Measurements from ENCODE around the gene RAB7A. TPM values are rescaled to one million over a fixed set of nuclear protein-coding genes. Genes with fewer than 3 reads are reported as not detected.

Gene RAB7A
- total and polyA plus RNA-seq, 2 experiments from 2014 or later: 89.8 to 156 TPM

- Histone ChIP-seq H3K4me1 (ENCODE audit: insufficient read depth) (peaks cover 35% of the 10 kb centered on the region), H3K4me2 (peak overlapping the region; percentile 50; the same call in 1 of the 2 replicates), H3F3A (replicated peaks; ENCODE audit: low read depth) (no peaks in the 10 kb centered on the region), H3K79me2 (replicated peaks; ENCODE audit: insufficient read depth) (peaks cover 94% of the 10 kb centered on the region), H3K36me3 (ENCODE audit: insufficient read depth) (no peaks in the 10 kb centered on the region), H2AFZ (no peak overlapping the region), H4K20me1 (replicated peaks; ENCODE audit: insufficient read depth) (peaks cover 86% of the 10 kb centered on the region), H3K27ac (ENCODE audit: low read depth) (peak overlapping the region; percentile 10; the same call in 1 of the 2 replicates), H3K27me3 (ENCODE audit: insufficient read depth) (no peaks in the 10 kb centered on the region), H3K4me3 (no peak overlapping the region), H3K9me2 (ENCODE audit: insufficient read depth) (no peaks in the 10 kb centered on the region)
- TF ChIP-seq ETS1 (IDR thresholded peaks at IDR 0.05): no peak
- TF ChIP-seq NANOG (IDR thresholded peaks at IDR 0.05; ENCODE audit: borderline replicate concordance): no peak
- no peak for TF ChIP-seq ZNF462 (CRISPR knock-in tag; IDR thresholded peaks at IDR 0.05)
- TF ChIP-seq, protein P1, sequence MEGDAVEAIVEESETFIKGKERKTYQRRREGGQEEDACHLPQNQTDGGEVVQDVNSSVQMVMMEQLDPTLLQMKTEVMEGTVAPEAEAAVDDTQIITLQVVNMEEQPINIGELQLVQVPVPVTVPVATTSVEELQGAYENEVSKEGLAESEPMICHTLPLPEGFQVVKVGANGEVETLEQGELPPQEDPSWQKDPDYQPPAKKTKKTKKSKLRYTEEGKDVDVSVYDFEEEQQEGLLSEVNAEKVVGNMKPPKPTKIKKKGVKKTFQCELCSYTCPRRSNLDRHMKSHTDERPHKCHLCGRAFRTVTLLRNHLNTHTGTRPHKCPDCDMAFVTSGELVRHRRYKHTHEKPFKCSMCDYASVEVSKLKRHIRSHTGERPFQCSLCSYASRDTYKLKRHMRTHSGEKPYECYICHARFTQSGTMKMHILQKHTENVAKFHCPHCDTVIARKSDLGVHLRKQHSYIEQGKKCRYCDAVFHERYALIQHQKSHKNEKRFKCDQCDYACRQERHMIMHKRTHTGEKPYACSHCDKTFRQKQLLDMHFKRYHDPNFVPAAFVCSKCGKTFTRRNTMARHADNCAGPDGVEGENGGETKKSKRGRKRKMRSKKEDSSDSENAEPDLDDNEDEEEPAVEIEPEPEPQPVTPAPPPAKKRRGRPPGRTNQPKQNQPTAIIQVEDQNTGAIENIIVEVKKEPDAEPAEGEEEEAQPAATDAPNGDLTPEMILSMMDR (conservative IDR thresholded peaks at IDR 0.05; ENCODE audit: low read depth in 2 of 2): peak; percentile 35 to 51; a peak in 3 of 4 replicates
- no peak for TF ChIP-seq REST (IDR thresholded peaks at IDR 0.05; ENCODE audit: unreplicated experiment)
- TF ChIP-seq JUNB (IDR thresholded peaks at IDR 0.05; ENCODE audit: unreplicated experiment): no peak
- no peaks in the 10 kb centered on the region for H3K36me3 Mint-ChIP-seq (ENCODE audit: low read depth)
- ATAC-seq (peak; percentile 71), DNase-seq (ENCODE audit: low spot score) (peak; percentile 82)
- H3K9me3 Mint-ChIP-seq: no peaks in the 10 kb centered on the region
- H3K4me3 Mint-ChIP-seq: no peak overlapping the region
- H3K27me3 Mint-ChIP-seq (ENCODE audit: insufficient read depth, low read depth, poor library complexity): peaks cover 14% of the 10 kb centered on the region
- H3K27ac Mint-ChIP-seq: no peak overlapping the region; the same call in 1 of the 2 replicates
- H3K4me1 Mint-ChIP-seq: peaks cover 50% of the 10 kb centered on the region
Observed at GRCh38 chr3:128787256-128788253, 61.6 kb downstream of the RAB7A start.
